H9 (cell line): ENCODE results near the gene SH3TC2. TPM values are rescaled to one million over a fixed set of nuclear protein-coding genes. Genes with fewer than 3 reads are reported as not detected.

Experiments used
- DNase-seq: peaks from one replicate; pipeline ENCODE4 v3.0.0-alpha.2; 2017
- H2AFZ ChIP-seq: one replicate; pipeline ENCODE4 v1.6.1; 2013; ENCODE audit warnings: mild to moderate bottlenecking, low read length, control low read depth, moderate library complexity
- H2AK5ac ChIP-seq: 2 replicates; pipeline ENCODE4 v1.6.1; 2013; ENCODE audit warnings: low read length, control low read depth, mixed read lengths; ENCODE audit not compliant: insufficient read length
- H2BK120ac ChIP-seq: one replicate; pipeline ENCODE4 v1.6.1; 2013; ENCODE audit warnings: low read depth, mild to moderate bottlenecking, low read length, control low read depth, inconsistent platforms; ENCODE audit not compliant: poor library complexity, severe bottlenecking
- H2BK12ac ChIP-seq: 2 replicates; pipeline ENCODE4 v1.6.1; 2013; ENCODE audit warnings: low read length, control low read depth, mixed read lengths, low read depth; ENCODE audit not compliant: insufficient read length
- H2BK15ac ChIP-seq: 2 replicates; pipeline ENCODE4 v1.6.1; 2013; ENCODE audit warnings: low read depth, low read length, control low read depth
- H2BK20ac ChIP-seq: one replicate; pipeline ENCODE4 v1.6.1; 2013; ENCODE audit warnings: low read depth, mild to moderate bottlenecking, low read length, control low read depth, inconsistent platforms; ENCODE audit not compliant: poor library complexity, severe bottlenecking
- H2BK5ac ChIP-seq: 2 replicates; pipeline ENCODE4 v1.6.1; 2013; ENCODE audit warnings: low read length, control low read depth, mixed read lengths; ENCODE audit not compliant: insufficient read length
- H3K14ac ChIP-seq: 2 replicates; pipeline ENCODE4 v1.6.1; 2013; ENCODE audit warnings: low read length, control low read depth; ENCODE audit not compliant: insufficient read depth
- H3K18ac ChIP-seq: 2 replicates; pipeline ENCODE4 v1.6.1; 2013; ENCODE audit warnings: low read depth, mild to moderate bottlenecking, mixed read lengths, low read length, control low read depth; ENCODE audit not compliant: insufficient read length
- H3K23ac ChIP-seq: 2 replicates; pipeline ENCODE4 v1.6.1; 2013; ENCODE audit warnings: low read length, control low read depth, mixed read lengths, low read depth; ENCODE audit not compliant: insufficient read length
- H3K23me2 ChIP-seq: 2 replicates; pipeline ENCODE4 v1.6.1; 2013; ENCODE audit warnings: low read depth, mild to moderate bottlenecking, mixed read lengths, low read length, control low read depth; ENCODE audit not compliant: insufficient read length, poor library complexity, severe bottlenecking
- H3K27ac ChIP-seq: 2 replicates; pipeline ENCODE4 v1.5.1; 2013; ENCODE audit warnings: low read length, control low read depth, mixed read lengths, low read depth; ENCODE audit not compliant: insufficient read length
- H3K27me3 ChIP-seq: 2 replicates; pipeline ENCODE4 v1.6.1; 2013; ENCODE audit warnings: low read length, control low read depth, inconsistent platforms; ENCODE audit not compliant: insufficient read depth
- H3K4ac ChIP-seq: 2 replicates; pipeline ENCODE4 v1.6.1; 2013; ENCODE audit warnings: low read depth, mild to moderate bottlenecking, control low read depth, inconsistent platforms, low read length, moderate library complexity
- H3K4me1 ChIP-seq: 2 replicates; pipeline ENCODE4 v1.6.1; 2013; ENCODE audit warnings: low read length, control low read depth, inconsistent platforms; ENCODE audit not compliant: insufficient read depth
- H3K4me2 ChIP-seq: 2 replicates; pipeline ENCODE4 v1.6.1; 2013; ENCODE audit warnings: low read length, control low read depth, mixed read lengths; ENCODE audit not compliant: insufficient read length, insufficient read depth
- H3K56ac ChIP-seq: 2 replicates; pipeline ENCODE4 v1.6.1; 2013; ENCODE audit warnings: low read depth, mild to moderate bottlenecking, mixed read lengths, low read length, control low read depth; ENCODE audit not compliant: insufficient read length
- H3K79me1 ChIP-seq: 2 replicates; pipeline ENCODE4 v1.6.1; 2013; ENCODE audit warnings: low read depth, mild to moderate bottlenecking, moderate library complexity, low read length, control low read depth, inconsistent platforms; ENCODE audit not compliant: insufficient read depth, poor library complexity, severe bottlenecking
- H3K79me2 ChIP-seq: 2 replicates; pipeline ENCODE4 v1.6.1; 2013; ENCODE audit warnings: low read length, control low read depth, inconsistent platforms; ENCODE audit not compliant: insufficient read depth
- H3K9ac ChIP-seq: 2 replicates; pipeline ENCODE4 v1.6.1; 2013; ENCODE audit warnings: low read length, control low read depth, mixed read lengths; ENCODE audit not compliant: insufficient read length; ENCODE audit errors: extremely low read depth
- H3K9me3 ChIP-seq: one replicate; pipeline ENCODE4 v1.6.1; 2013; ENCODE audit warnings: low read depth, low read length, inconsistent platforms; ENCODE audit not compliant: control insufficient read depth
- H3T11ph ChIP-seq: one replicate; pipeline ENCODE4 v1.6.1; 2013; ENCODE audit warnings: mild to moderate bottlenecking, low read length, control low read depth, inconsistent platforms
- H4K20me1 ChIP-seq: one replicate; pipeline ENCODE4 v1.6.1; 2013; ENCODE audit not compliant: control insufficient read depth, insufficient read length, insufficient read depth
- H4K5ac ChIP-seq: 2 replicates; pipeline ENCODE4 v1.6.1; 2013; ENCODE audit warnings: low read depth, mild to moderate bottlenecking, mixed read lengths, low read length, control low read depth; ENCODE audit not compliant: insufficient read length
- H4K8ac ChIP-seq: replicated peaks from 2 replicates; pipeline ENCODE4 v1.6.1; 2013; ENCODE audit warnings: low read length, control low read depth, mixed read lengths, low read depth; ENCODE audit not compliant: insufficient read length
- H4K91ac ChIP-seq: 2 replicates; pipeline ENCODE4 v1.6.1; 2013; ENCODE audit warnings: low read depth, mild to moderate bottlenecking, moderate library complexity, mixed read lengths, low read length, control low read depth; ENCODE audit not compliant: insufficient read length
- H3K27ac Mint-ChIP-seq, 3 experiments: 2 replicates in 2 of 3; 3 replicates in 1 of 3; pipeline ENCODE4 v1.8.0; 2020 to 2021; ENCODE audit warnings: mixed read lengths in 3 of 3, mild to moderate bottlenecking in 1 of 3, moderate library complexity in 1 of 3
- H3K27me3 Mint-ChIP-seq: 2 replicates; pipeline ENCODE4 v1.8.0; 2021; ENCODE audit warnings: low read depth, mild to moderate bottlenecking, moderate library complexity, mixed read lengths
- H3K36me3 Mint-ChIP-seq, 3 experiments: 2 replicates in 2 of 3; 3 replicates in 1 of 3; pipeline ENCODE4 v1.8.0; 2020 to 2021; ENCODE audit warnings: low read depth in 3 of 3, mixed read lengths in 3 of 3; ENCODE audit not compliant: insufficient read depth in 1 of 3
- H3K4me1 Mint-ChIP-seq, 2 experiments: 2 replicates each; pipeline ENCODE4 v1.8.0; 2020; ENCODE audit warnings: mixed read lengths in 2 of 2
- H3K4me3 Mint-ChIP-seq, 2 experiments: 2 replicates in 1 of 2; 3 replicates in 1 of 2; pipeline ENCODE4 v1.8.0; 2020 to 2021; ENCODE audit warnings: mild to moderate bottlenecking in 2 of 2, mixed read lengths in 2 of 2, moderate library complexity in 1 of 2
- H3K9me3 Mint-ChIP-seq, 2 experiments: 2 replicates in 1 of 2; 3 replicates in 1 of 2; pipeline ENCODE4 v1.8.0; 2020; ENCODE audit warnings: mild to moderate bottlenecking in 2 of 2, mixed read lengths in 2 of 2, moderate library complexity in 1 of 2
- WGBS: extraction: QIAGEN DNeasy Blood & Tissue Kit; methylation state at CpG from one replicate; pipeline ENCODE4 v1.1.7; 2013; ENCODE audit warnings: missing lambda C conversion rate, low lambda C conversion rate, mixed read lengths; ENCODE audit not compliant: insufficient read length; ENCODE audit errors: extremely low coverage; 5-methylcytosine and 5-hydroxymethylcytosine counted together
- total RNA-seq: library from RNA; stranded (reverse); gene quantifications from 2 replicates; pipeline ENCODE4 v1.2.1, GENCODE V29; 2021
- TF ChIP-seq, protein P1 (sequence below): fragments of 200-600 bp; sonication (generic); conservative IDR thresholded peaks from 3 replicates; pipeline ENCODE4 v1.8.0; 2021; ENCODE audit warnings: antibody characterized with exemption, mild to moderate bottlenecking

The SH3TC2 gene
- total RNA-seq, 1 experiment from 2014 or later: not detected

DNA sequence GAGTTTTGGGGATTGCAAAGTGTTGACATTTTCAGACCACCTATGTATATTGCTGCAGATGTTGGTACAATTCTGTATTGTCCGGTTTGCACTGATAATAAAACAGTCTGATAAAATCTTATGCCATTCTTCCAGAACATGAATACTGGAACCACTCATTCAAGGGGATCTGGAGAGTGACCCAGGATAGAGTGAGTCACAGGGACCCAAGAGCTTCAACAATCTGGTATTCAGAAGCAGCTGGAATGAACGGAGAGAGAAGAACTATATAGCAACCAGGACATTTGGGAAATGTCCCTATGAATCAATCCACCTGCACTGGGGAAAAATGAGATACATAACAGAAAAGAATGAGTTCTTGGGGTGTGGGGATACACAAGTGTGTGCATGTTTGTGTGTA, 73.3 kb downstream of the SH3TC2 start:
- H3K18ac ChIP-seq: no peak overlapping the region
- H2AFZ ChIP-seq: no peak overlapping the region
- DNase-seq: no peak
- H2BK15ac ChIP-seq: no peak overlapping the region
- H4K8ac ChIP-seq: no peak overlapping the region
- H3K36me3 Mint-ChIP-seq: no peaks in the 10 kb centered on the region
- no peak overlapping the region for H2BK20ac ChIP-seq
- no peaks in the 10 kb centered on the region for H3K79me2 ChIP-seq
- no peaks in the 10 kb centered on the region for H4K20me1 ChIP-seq
- no peak overlapping the region for H3K56ac ChIP-seq
- H3K27me3 Mint-ChIP-seq: no peaks in the 10 kb centered on the region
- no peak overlapping the region for H3K27ac ChIP-seq
- H3T11ph ChIP-seq: no peak overlapping the region
- no peak overlapping the region for H3K9ac ChIP-seq
- no peak overlapping the region for H3K23ac ChIP-seq
- no peak overlapping the region for H3K27ac Mint-ChIP-seq
- no peaks in the 10 kb centered on the region for H3K9me3 ChIP-seq
- no peak overlapping the region for H4K5ac ChIP-seq
- no peak overlapping the region for H3K4me3 Mint-ChIP-seq
- H3K14ac ChIP-seq: no peak overlapping the region
- TF ChIP-seq, protein P1, sequence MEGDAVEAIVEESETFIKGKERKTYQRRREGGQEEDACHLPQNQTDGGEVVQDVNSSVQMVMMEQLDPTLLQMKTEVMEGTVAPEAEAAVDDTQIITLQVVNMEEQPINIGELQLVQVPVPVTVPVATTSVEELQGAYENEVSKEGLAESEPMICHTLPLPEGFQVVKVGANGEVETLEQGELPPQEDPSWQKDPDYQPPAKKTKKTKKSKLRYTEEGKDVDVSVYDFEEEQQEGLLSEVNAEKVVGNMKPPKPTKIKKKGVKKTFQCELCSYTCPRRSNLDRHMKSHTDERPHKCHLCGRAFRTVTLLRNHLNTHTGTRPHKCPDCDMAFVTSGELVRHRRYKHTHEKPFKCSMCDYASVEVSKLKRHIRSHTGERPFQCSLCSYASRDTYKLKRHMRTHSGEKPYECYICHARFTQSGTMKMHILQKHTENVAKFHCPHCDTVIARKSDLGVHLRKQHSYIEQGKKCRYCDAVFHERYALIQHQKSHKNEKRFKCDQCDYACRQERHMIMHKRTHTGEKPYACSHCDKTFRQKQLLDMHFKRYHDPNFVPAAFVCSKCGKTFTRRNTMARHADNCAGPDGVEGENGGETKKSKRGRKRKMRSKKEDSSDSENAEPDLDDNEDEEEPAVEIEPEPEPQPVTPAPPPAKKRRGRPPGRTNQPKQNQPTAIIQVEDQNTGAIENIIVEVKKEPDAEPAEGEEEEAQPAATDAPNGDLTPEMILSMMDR: no peak
- H2BK5ac ChIP-seq: no peak overlapping the region
- no CpG with 5 or more reads among the region's 2 CpGs for WGBS
- H4K91ac ChIP-seq: no peak overlapping the region
- no peak overlapping the region for H2BK12ac ChIP-seq
- H3K4me1 ChIP-seq: peaks cover 2% of the 10 kb centered on the region; the same call in 1 of the 2 replicates
- H2AK5ac ChIP-seq: no peak overlapping the region
- H3K27me3 ChIP-seq: no peaks in the 10 kb centered on the region
- H3K4ac ChIP-seq: no peak overlapping the region
- H3K79me1 ChIP-seq: no peaks in the 10 kb centered on the region
- peaks cover 6 to 13% of the 10 kb centered on the region in 2 experiments for H3K4me1 Mint-ChIP-seq
- no peak overlapping the region for H3K4me2 ChIP-seq
- H3K23me2 ChIP-seq: no peaks in the 10 kb centered on the region
- H2BK120ac ChIP-seq: no peak overlapping the region
- no peaks in the 10 kb centered on the region for H3K9me3 Mint-ChIP-seq
